Activated CD8-positive, alpha-beta T cell treated with anti-CD3 and anti-CD28 coated beads for 36 hours (primary cell): ENCODE measurements around the gene ATOSB. TPM values are rescaled to one million over a fixed set of nuclear protein-coding genes. Genes with fewer than 3 reads are reported as not detected.
A peak's percentile ranks its signal among the peaks of the same experiment; 100 is the strongest.

Source experiments
- ATAC-seq: fragments of 200-7000 bp; cut with Tn5 transposase; one replicate; pipeline ENCODE4 v1.10.0; 2021; ENCODE audit warnings: mild to moderate bottlenecking, moderate library complexity
- CTCF ChIA-PET: fragments of 350-600 bp; sonication (Branson Sonifier 250); formaldehyde crosslinking; loops from one replicate; lab custom pipeline; 2021; ENCODE audit warnings: antibody characterized with exemption; lab: Charles Lee
- POLR2A ChIA-PET: fragments of 350-600 bp; sonication (Branson Sonifier 250); formaldehyde crosslinking; loops from one replicate; lab custom pipeline; 2021; ENCODE audit warnings: antibody characterized with exemption; lab: Charles Lee
- DNase-seq: peaks from one replicate; pipeline ENCODE4 v3.0.0-alpha.2; 2020
- H3K27ac Mint-ChIP-seq: one replicate; pipeline ENCODE4 v1.8.0; 2021; ENCODE audit warnings: mild to moderate bottlenecking, mixed read lengths
- H3K27me3 Mint-ChIP-seq: one replicate; pipeline ENCODE4 v1.8.0; 2021; ENCODE audit warnings: mixed read lengths
- H3K36me3 Mint-ChIP-seq: one replicate; pipeline ENCODE4 v1.8.0; 2021; ENCODE audit warnings: low read depth, mixed read lengths
- H3K4me1 Mint-ChIP-seq: one replicate; pipeline ENCODE4 v1.8.0; 2021; ENCODE audit warnings: low read depth, mixed read lengths
- H3K4me3 Mint-ChIP-seq: one replicate; pipeline ENCODE4 v1.8.0; 2021; ENCODE audit warnings: mild to moderate bottlenecking, moderate library complexity, mixed read lengths
- H3K9me3 Mint-ChIP-seq: one replicate; pipeline ENCODE4 v1.8.0; 2021; ENCODE audit warnings: mixed read lengths
- intact Hi-C: fragments of 100-400 bp; cut with micrococcal nuclease; formaldehyde crosslinking; loops from one replicate; pipeline ENCODE4 v1.10.0; 2022
- total RNA-seq, 2 experiments: library from RNA; stranded (reverse); gene quantifications; one replicate each; pipeline ENCODE4 v1.2.3, GENCODE V29; 2021
- TF ChIP-seq, protein P1 (sequence below): fragments of 200-600 bp; IDR thresholded peaks from one replicate; pipeline ENCODE4 v1.8.0; 2022; ENCODE audit warnings: antibody characterized with exemption, mild to moderate bottlenecking

The ATOSB gene
- total RNA-seq, 2 experiments from 2014 or later, result 5.9 to 6.0 TPM

DNA sequence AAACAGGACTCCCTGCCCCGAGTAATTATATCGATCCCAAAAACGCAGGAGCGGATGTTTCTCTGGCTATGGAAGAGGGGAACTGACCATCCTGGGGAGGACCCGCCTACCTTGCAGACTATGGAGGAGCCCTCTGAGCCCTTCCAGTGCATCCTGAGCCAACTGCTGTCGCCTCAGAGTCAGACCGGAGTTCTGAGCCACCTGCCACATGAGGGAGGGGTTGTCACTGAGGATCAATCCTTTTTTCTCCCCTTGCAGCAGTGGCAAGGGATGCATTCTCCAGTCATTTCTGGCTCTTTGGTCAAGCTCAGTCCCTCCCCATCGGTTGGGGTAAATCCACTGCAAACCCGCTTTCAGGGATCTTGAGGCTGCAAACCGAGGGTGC is 36.6 kb downstream of the ATOSB start:
- H3K4me3 Mint-ChIP-seq, result peak overlapping the region; percentile 90
- H3K36me3 Mint-ChIP-seq, result peaks cover 43% of the 10 kb centered on the region
- TF ChIP-seq, protein P1, sequence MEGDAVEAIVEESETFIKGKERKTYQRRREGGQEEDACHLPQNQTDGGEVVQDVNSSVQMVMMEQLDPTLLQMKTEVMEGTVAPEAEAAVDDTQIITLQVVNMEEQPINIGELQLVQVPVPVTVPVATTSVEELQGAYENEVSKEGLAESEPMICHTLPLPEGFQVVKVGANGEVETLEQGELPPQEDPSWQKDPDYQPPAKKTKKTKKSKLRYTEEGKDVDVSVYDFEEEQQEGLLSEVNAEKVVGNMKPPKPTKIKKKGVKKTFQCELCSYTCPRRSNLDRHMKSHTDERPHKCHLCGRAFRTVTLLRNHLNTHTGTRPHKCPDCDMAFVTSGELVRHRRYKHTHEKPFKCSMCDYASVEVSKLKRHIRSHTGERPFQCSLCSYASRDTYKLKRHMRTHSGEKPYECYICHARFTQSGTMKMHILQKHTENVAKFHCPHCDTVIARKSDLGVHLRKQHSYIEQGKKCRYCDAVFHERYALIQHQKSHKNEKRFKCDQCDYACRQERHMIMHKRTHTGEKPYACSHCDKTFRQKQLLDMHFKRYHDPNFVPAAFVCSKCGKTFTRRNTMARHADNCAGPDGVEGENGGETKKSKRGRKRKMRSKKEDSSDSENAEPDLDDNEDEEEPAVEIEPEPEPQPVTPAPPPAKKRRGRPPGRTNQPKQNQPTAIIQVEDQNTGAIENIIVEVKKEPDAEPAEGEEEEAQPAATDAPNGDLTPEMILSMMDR, result no peak
- no peaks in the 10 kb centered on the region for H3K9me3 Mint-ChIP-seq
- H3K4me1 Mint-ChIP-seq, result peaks cover 21% of the 10 kb centered on the region
- H3K27ac Mint-ChIP-seq, result peak overlapping the region; percentile 97
- no peak for ATAC-seq
- intact Hi-C loops, result no loop called here
- no peaks in the 10 kb centered on the region for H3K27me3 Mint-ChIP-seq
- ChIA-PET POLR2A (interaction anchor here (0.7 to 7.5 kb wide), 10 partner anchors 8 to 131 kb away, joined by 3 to 101 read pairs (median 6); partner anchors contain the start of genes PIGO, STOML2 and VCP), CTCF (interaction anchor here (1.0 to 8.2 kb wide), 7 partner anchors 10 to 180 kb away, joined by 4 to 83 read pairs (median 5); partner anchors contain the start of gene PIGO)
- peak; percentile 18 for DNase-seq

DNA sequence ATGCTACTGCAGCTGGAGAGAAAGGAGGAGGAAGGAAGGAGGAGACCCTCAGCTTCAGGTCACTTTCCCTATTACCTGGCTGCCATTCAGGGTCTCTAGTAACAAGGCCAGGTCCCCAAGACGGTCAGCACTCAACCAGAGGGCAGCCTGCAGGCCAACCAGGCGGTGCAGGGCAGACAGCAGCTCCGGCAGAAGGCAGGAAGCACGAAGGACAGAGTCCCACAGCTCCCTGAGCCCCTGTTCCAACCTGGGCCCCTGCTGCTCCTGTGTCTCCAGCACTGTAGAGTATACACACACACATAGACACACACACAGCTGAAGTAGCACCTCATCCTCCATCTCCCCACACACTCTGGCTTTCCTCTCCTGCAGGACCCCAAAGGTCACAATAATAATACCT is 37.6 kb downstream of the ATOSB start:
- TF ChIP-seq, protein P1, result no peak
- H3K4me3 Mint-ChIP-seq, result peak overlapping the region; percentile 90
- ChIA-PET CTCF (interaction anchor here (1.6 to 8.2 kb wide), 3 partner anchors 17 to 179 kb away, joined by 3 to 83 read pairs (median 14); partner anchors contain the start of gene PIGO), POLR2A (interaction anchor here (1.1 to 7.5 kb wide), 5 partner anchors 7 to 25 kb away, joined by 5 to 101 read pairs (median 34); partner anchors contain the start of genes PIGO, STOML2 and VCP)
- intact Hi-C loops, result no loop called here
- H3K27me3 Mint-ChIP-seq, result no peaks in the 10 kb centered on the region
- DNase-seq (no peak), ATAC-seq (no peak)
- H3K36me3 Mint-ChIP-seq, result peaks cover 48% of the 10 kb centered on the region
- peaks cover 31% of the 10 kb centered on the region for H3K4me1 Mint-ChIP-seq
- no peaks in the 10 kb centered on the region for H3K9me3 Mint-ChIP-seq
- H3K27ac Mint-ChIP-seq, result no peak overlapping the region

DNA sequence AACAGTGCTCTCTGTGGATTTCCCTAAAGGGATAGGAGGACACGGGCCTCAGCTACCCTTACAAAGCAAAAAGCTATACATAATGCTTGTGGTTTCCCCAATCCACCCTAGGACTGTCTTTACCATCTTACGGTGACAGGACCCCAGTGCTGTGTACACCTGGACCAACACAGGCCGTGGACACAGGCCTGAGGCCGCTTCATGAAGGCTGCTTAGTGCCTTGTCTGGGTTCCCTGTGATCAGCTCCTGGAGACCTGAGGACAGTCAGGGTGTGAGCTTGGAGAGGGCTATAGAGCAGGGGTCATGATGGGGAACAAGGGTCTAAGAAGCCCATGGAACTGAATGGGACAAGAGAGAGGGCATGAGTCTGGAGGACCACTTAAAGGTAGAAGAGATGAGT is 38.8 kb downstream of the ATOSB start:
- Mint-ChIP-seq H3K4me1 (peaks cover 36% of the 10 kb centered on the region), H3K36me3 (peaks cover 52% of the 10 kb centered on the region), H3K4me3 (no peak overlapping the region), H3K27me3 (no peaks in the 10 kb centered on the region), H3K27ac (no peak overlapping the region), H3K9me3 (no peaks in the 10 kb centered on the region)
- ATAC-seq (no peak), DNase-seq (no peak)
- ChIA-PET CTCF (interaction anchor here (1.0 to 8.2 kb wide), 3 partner anchors 18 to 374 kb away, joined by 3 to 83 read pairs (median 5); partner anchors contain the start of genes ATOSB and PIGO), POLR2A (interaction anchor here (1.2 to 7.5 kb wide), 3 partner anchors 10 to 26 kb away, joined by 6 to 101 read pairs (median 40); partner anchors contain the start of genes PIGO and STOML2)
- intact Hi-C loops, result no loop called here
- TF ChIP-seq, protein P1, result no peak

DNA sequence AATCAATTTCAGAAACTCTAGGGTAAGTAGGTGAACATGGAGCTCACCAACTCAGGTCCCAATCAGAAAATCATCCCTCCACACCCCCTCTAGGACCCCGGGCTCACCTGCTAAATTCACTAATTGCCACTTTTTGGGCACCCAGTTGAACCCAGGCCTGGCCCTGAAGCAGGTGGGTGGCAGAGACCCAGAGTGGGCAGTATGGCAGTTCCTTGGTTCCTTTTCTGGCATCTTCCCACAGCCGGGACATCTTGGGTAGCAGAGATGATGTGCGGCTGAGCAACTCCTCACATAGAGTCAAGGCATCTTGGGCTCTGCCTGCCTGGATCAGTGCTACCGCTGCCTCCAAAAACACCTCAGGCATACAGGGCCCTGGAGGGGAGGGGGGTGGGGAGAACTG is 40.3 kb downstream of the ATOSB start:
- Mint-ChIP-seq H3K4me1 (peaks cover 42% of the 10 kb centered on the region), H3K27me3 (no peaks in the 10 kb centered on the region), H3K36me3 (peaks cover 65% of the 10 kb centered on the region), H3K27ac (no peak overlapping the region), H3K4me3 (no peak overlapping the region), H3K9me3 (no peaks in the 10 kb centered on the region)
- no peak for DNase-seq
- CTCF ChIA-PET, result no interaction called here
- intact Hi-C loops, result no loop called here
- no peak for ATAC-seq
- TF ChIP-seq, protein P1, result no peak
- POLR2A ChIA-PET, result interaction anchor here (0.7 to 7.5 kb wide), 2 partner anchors 19 to 431 kb away, joined by 3 to 101 read pairs; partner anchors contain the start of gene PIGO

DNA sequence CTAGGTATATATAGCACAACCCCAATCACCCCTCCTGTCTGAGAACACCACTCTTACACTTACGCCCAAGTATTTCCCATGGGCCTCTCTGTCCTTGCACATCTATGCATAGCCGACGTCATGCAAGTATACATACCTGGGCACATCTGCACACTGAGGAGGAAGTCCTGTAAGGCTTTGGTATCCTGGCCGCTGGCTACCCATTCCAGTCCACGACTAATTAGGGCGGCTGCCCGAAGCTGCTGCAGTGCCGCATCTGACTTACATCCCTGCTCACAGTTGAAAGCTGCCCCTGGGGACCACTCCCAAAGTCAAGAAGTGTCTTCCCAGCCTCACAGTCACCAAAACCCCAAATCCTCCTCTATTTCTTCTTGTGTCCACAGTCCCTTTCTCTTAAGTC is 40.9 kb downstream of the ATOSB start:
- ChIA-PET CTCF (no interaction called here), POLR2A (interaction anchor here (7.5 kb wide), 1 partner anchor 20 kb away, joined by 101 read pairs; the partner anchor contains the start of gene PIGO)
- Mint-ChIP-seq H3K9me3 (no peaks in the 10 kb centered on the region), H3K27me3 (no peaks in the 10 kb centered on the region), H3K27ac (peak overlapping the region; percentile 20), H3K4me3 (no peak overlapping the region), H3K4me1 (peaks cover 45% of the 10 kb centered on the region), H3K36me3 (peaks cover 69% of the 10 kb centered on the region)
- ATAC-seq (no peak), DNase-seq (no peak)
- intact Hi-C loops, result loop anchor here (5.0 kb wide), 1 partner anchor 82 kb away; no protein-coding TSS in a partner anchor
- TF ChIP-seq, protein P1, result no peak
